ENCODE data around the gene RAB11FIP4. TPM values are rescaled to one million over a fixed set of nuclear protein-coding genes. Genes with fewer than 3 reads are reported as not detected.
A peak's percentile ranks its signal among the peaks of the same experiment; 100 is the strongest.

Gene RAB11FIP4
- total and polyA plus RNA-seq, 2 experiments from 2014 or later: 0.22 to 0.40 TPM

- Histone ChIP-seq H3K27me3 (replicated peaks; ENCODE audit: insufficient read depth) (peaks cover 13% of the 10 kb centered on the region), H3K79me2 (ENCODE audit: insufficient read depth) (no peaks in the 10 kb centered on the region), H3K27ac (no peak overlapping the region), H3K9me2 (ENCODE audit: insufficient read depth) (no peaks in the 10 kb centered on the region), H3K36me3 (ENCODE audit: low read depth) (no peaks in the 10 kb centered on the region), H3K9me3 (ENCODE audit: low read depth) (no peaks in the 10 kb centered on the region), H4K20me1 (ENCODE audit: insufficient read depth) (no peaks in the 10 kb centered on the region), H2AFZ (no peak overlapping the region), H3K4me1 (ENCODE audit: insufficient read depth) (no peaks in the 10 kb centered on the region), H3K4me3 (no peak overlapping the region), H3K4me2 (ENCODE audit: unreplicated experiment) (no peak overlapping the region), H3F3A (ENCODE audit: insufficient read depth) (peaks cover 5% of the 10 kb centered on the region; the same call in 1 of the 2 replicates), H3K9ac (no peak overlapping the region)
- DNase-seq: peak; percentile 18
- in situ Hi-C loops (cut with MboI): no loop called here
- 16 to 18% methylated on average over 6 of the region's 6 CpGs for WGBS, 2 experiments (ENCODE audit: low coverage in 1 of 2, low lambda C conversion rate in 2 of 2, missing lambda C conversion rate in 2 of 2)
- TF ChIP-seq EZH2 (IDR thresholded peaks at IDR 0.05; ENCODE audit: insufficient read depth, poor library complexity, severe bottlenecking) (no peak), EZH2phosphoT487 (IDR thresholded peaks at IDR 0.05; ENCODE audit: insufficient read depth, low read depth) (no peak)
Observed at GRCh38 chr17:31418773-31419350, 27.4 kb downstream of the RAB11FIP4 start.

DNA sequence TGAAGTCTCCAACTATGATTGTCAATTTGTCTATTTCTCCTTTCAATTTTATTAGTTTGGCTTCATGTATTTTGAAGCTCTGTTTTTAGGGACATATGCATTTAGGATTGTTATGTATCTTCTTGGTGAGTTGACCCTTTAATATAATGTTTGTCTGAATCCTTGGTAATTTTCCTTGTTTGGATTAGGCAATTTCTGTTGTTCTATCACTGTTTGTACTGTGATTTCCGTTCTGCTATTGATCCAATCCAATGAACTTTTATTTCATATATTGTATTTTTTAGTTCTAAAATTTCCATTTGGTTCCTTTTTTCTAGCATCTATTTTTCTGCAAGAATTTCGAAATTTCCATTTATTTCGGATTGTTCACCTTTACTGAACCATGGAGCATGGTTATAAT, 31.0 kb downstream of the RAB11FIP4 start:
- Histone ChIP-seq H3K36me3 (ENCODE audit: low read depth) (no peaks in the 10 kb centered on the region), H3K9ac (no peak overlapping the region), H3K4me3 (no peak overlapping the region), H3K9me3 (ENCODE audit: low read depth) (no peaks in the 10 kb centered on the region), H2AFZ (no peak overlapping the region), H3K4me2 (ENCODE audit: unreplicated experiment) (no peak overlapping the region), H4K20me1 (ENCODE audit: insufficient read depth) (no peaks in the 10 kb centered on the region), H3K27me3 (replicated peaks; ENCODE audit: insufficient read depth) (peaks cover 13% of the 10 kb centered on the region), H3F3A (ENCODE audit: insufficient read depth) (peaks cover 5% of the 10 kb centered on the region; the same call in 1 of the 2 replicates), H3K27ac (no peak overlapping the region), H3K79me2 (ENCODE audit: insufficient read depth) (no peaks in the 10 kb centered on the region), H3K9me2 (ENCODE audit: insufficient read depth) (no peaks in the 10 kb centered on the region), H3K4me1 (ENCODE audit: insufficient read depth) (no peaks in the 10 kb centered on the region)
- WGBS, 2 experiments (ENCODE audit: low coverage in 1 of 2, low lambda C conversion rate in 2 of 2, missing lambda C conversion rate in 2 of 2): 45 to 52% methylated on average over 3 of the region's 3 CpGs
- TF ChIP-seq EZH2phosphoT487 (IDR thresholded peaks at IDR 0.05; ENCODE audit: insufficient read depth, low read depth): no peak
- TF ChIP-seq EZH2 (IDR thresholded peaks at IDR 0.05; ENCODE audit: insufficient read depth, poor library complexity, severe bottlenecking): no peak
- DNase-seq: no peak
- in situ Hi-C loops (cut with MboI): no loop called here

GRCh38 chr17:31424944-31425281, 33.4 kb downstream of the RAB11FIP4 start:
- Histone ChIP-seq H3K9me2 (ENCODE audit: insufficient read depth) (no peaks in the 10 kb centered on the region), H3K27me3 (replicated peaks; ENCODE audit: insufficient read depth) (peaks cover 15% of the 10 kb centered on the region), H2AFZ (no peak overlapping the region), H3K79me2 (ENCODE audit: insufficient read depth) (no peaks in the 10 kb centered on the region), H3K9me3 (ENCODE audit: low read depth) (no peaks in the 10 kb centered on the region), H4K20me1 (ENCODE audit: insufficient read depth) (no peaks in the 10 kb centered on the region), H3K27ac (no peak overlapping the region), H3K36me3 (ENCODE audit: low read depth) (no peaks in the 10 kb centered on the region), H3K9ac (no peak overlapping the region), H3K4me1 (ENCODE audit: insufficient read depth) (no peaks in the 10 kb centered on the region), H3K4me2 (ENCODE audit: unreplicated experiment) (no peak overlapping the region), H3K4me3 (no peak overlapping the region), H3F3A (ENCODE audit: insufficient read depth) (no peaks in the 10 kb centered on the region)
- no peak for DNase-seq
- in situ Hi-C loops (cut with MboI): no loop called here
- TF ChIP-seq EZH2 (IDR thresholded peaks at IDR 0.05; ENCODE audit: insufficient read depth, poor library complexity, severe bottlenecking): no peak
- TF ChIP-seq EZH2phosphoT487 (IDR thresholded peaks at IDR 0.05; ENCODE audit: insufficient read depth, low read depth): no peak
- 37 to 39% methylated on average over 5 of the region's 5 CpGs for WGBS, 2 experiments (ENCODE audit: low coverage in 1 of 2, low lambda C conversion rate in 2 of 2, missing lambda C conversion rate in 2 of 2)

GRCh38 chr17:31425282-31426040, 34.0 kb downstream of the RAB11FIP4 start:
- H3K79me2 ChIP-seq (ENCODE audit: insufficient read depth): no peaks in the 10 kb centered on the region
- in situ Hi-C loops (cut with MboI): no loop called here
- DNase-seq: no peak

More at GRCh38 chr17:31425282-31426040, 34.0 kb downstream of the RAB11FIP4 start:
- no peak overlapping the region for H3K4me2 ChIP-seq (ENCODE audit: unreplicated experiment)
- H3K9me2 ChIP-seq (ENCODE audit: insufficient read depth): no peaks in the 10 kb centered on the region
- WGBS, 2 experiments (ENCODE audit: low coverage in 1 of 2, low lambda C conversion rate in 2 of 2, missing lambda C conversion rate in 2 of 2): 13 to 14% methylated on average over 17 of the region's 17 CpGs
- no peaks in the 10 kb centered on the region for H4K20me1 ChIP-seq (ENCODE audit: insufficient read depth)
- peaks cover 13% of the 10 kb centered on the region for H3K27me3 ChIP-seq (replicated peaks; ENCODE audit: insufficient read depth)
- H3K9ac ChIP-seq: no peak overlapping the region
- no peak overlapping the region for H2AFZ ChIP-seq
- H3K4me3 ChIP-seq: no peak overlapping the region
- no peaks in the 10 kb centered on the region for H3K9me3 ChIP-seq (ENCODE audit: low read depth)
- no peaks in the 10 kb centered on the region for H3K4me1 ChIP-seq (ENCODE audit: insufficient read depth)
- H3K36me3 ChIP-seq (ENCODE audit: low read depth): no peaks in the 10 kb centered on the region
- no peak overlapping the region for H3K27ac ChIP-seq
- TF ChIP-seq EZH2phosphoT487 (IDR thresholded peaks at IDR 0.05; ENCODE audit: insufficient read depth, low read depth): no peak
- no peak for TF ChIP-seq EZH2 (IDR thresholded peaks at IDR 0.05; ENCODE audit: insufficient read depth, poor library complexity, severe bottlenecking)
- no peaks in the 10 kb centered on the region for H3F3A ChIP-seq (ENCODE audit: insufficient read depth)
